GM12864 (cell line): ENCODE measurements around the gene PPP1R26.
A peak's percentile ranks its signal among the peaks of the same experiment; 100 is the strongest.

Source experiments
- DNase-seq: peaks from one replicate; pipeline ENCODE4 v3.0.0-alpha.2; 2011; ENCODE audit warnings: low read depth
- H3K4me3 ChIP-seq: 2 replicates; pipeline ENCODE4 v1.5.1; 2011; ENCODE audit warnings: mild to moderate bottlenecking, low read depth, low read length, control low read depth
- TF ChIP-seq, protein P1 (sequence below): IDR thresholded peaks from 2 replicates; pipeline ENCODE4 v1.5.1; 2011; ENCODE audit warnings: low read depth, mild to moderate bottlenecking, moderate library complexity, low read length, control low read depth, inconsistent platforms; ENCODE audit errors: missing control alignments

Gene PPP1R26

DNA sequence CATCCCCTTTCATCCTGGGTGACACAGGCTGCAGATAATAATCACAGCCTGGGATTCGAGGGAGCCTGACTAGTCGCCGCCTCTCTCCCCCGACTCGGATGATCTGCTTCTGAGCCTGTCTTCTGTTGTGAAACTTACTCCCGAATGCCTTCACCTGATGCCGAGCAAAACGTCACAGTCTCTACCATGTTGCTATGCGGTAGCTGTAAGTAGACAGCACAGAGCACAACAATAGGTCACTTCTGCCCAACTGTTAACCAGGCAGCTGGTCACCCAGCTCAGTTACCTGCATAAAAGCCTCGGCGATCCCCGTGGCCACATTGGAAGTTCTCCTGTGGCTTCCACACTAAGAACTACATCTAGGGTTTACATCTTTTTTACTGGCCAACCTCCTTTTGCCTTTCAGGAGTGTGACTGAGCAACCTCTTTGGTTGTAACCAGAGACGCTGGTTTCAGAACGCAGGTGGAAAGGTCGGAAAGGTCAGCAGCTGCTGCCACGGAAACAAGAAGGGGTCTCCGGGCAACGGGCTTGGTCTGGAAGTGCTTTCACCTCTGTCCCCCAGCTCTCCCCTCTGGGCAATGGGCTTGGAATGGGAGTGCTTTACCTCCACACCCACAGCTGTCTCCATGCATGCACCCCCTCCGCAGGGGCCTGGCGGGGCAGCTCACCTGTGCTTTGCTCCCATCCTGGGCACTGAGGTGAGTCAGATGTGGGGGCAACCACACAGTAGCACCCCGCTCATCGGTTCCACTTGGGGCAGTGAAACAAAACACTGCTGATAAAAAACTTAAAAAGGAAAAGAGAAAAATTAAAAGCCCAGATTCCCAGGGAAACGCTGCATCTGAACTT, 7.6 kb upstream of the PPP1R26 start:
- TF ChIP-seq, protein P1, sequence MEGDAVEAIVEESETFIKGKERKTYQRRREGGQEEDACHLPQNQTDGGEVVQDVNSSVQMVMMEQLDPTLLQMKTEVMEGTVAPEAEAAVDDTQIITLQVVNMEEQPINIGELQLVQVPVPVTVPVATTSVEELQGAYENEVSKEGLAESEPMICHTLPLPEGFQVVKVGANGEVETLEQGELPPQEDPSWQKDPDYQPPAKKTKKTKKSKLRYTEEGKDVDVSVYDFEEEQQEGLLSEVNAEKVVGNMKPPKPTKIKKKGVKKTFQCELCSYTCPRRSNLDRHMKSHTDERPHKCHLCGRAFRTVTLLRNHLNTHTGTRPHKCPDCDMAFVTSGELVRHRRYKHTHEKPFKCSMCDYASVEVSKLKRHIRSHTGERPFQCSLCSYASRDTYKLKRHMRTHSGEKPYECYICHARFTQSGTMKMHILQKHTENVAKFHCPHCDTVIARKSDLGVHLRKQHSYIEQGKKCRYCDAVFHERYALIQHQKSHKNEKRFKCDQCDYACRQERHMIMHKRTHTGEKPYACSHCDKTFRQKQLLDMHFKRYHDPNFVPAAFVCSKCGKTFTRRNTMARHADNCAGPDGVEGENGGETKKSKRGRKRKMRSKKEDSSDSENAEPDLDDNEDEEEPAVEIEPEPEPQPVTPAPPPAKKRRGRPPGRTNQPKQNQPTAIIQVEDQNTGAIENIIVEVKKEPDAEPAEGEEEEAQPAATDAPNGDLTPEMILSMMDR = no peak
- no peak for DNase-seq
- no peak overlapping the region for H3K4me3 ChIP-seq

DNA sequence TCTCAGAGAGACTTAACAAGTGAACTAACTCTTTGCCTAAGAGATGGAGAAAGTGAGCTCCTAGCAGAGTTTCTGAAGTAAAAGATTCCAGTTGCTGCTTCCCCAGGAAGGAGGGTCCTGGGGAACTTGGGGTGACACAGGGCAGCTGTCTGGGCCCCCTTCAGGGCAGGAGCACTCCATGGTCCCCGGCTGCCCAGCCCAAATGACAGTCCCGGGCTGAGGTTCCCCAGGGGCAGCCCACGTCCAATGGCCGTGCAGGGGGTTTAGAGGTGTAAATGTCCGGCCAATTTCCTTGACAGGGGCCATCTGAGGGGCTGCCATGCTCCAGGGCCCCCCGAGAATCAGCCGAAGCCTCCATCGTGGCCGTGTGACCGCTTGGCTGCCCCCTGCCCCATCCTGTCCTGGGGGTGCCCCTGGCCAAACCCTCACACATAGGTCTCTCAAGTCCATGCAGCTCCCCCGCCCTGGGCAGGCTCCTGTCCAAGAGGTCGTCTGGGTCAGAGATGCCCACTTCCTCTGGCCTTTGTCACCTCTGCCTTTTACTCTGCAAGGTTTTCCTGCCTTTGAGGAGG, 5.5 kb upstream of the PPP1R26 start:
- DNase-seq = no peak
- TF ChIP-seq, protein P1 = no peak
- H3K4me3 ChIP-seq = no peak overlapping the region

DNA sequence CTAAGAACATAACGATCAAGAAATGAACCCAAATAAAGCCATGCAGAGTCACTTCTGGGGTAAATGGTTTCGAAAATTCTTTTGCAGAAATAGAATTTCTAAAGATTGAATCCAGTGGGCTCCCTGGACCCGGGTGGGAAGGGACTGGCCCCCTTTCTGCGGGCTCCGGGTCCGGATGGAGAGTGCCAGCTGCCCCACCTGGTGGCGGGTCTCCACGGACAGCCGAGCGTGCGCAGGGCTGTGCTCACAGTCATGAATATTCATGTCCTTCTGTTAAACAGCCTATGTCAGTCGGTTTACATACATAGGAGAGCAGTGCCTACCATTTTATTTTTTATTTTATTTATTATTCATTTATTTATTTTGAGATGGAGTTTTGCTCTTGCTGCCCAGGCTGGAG, 4.7 kb upstream of the PPP1R26 start:
- no peak for DNase-seq
- no peak overlapping the region for H3K4me3 ChIP-seq
- TF ChIP-seq, protein P1 = peak; percentile 37

DNA sequence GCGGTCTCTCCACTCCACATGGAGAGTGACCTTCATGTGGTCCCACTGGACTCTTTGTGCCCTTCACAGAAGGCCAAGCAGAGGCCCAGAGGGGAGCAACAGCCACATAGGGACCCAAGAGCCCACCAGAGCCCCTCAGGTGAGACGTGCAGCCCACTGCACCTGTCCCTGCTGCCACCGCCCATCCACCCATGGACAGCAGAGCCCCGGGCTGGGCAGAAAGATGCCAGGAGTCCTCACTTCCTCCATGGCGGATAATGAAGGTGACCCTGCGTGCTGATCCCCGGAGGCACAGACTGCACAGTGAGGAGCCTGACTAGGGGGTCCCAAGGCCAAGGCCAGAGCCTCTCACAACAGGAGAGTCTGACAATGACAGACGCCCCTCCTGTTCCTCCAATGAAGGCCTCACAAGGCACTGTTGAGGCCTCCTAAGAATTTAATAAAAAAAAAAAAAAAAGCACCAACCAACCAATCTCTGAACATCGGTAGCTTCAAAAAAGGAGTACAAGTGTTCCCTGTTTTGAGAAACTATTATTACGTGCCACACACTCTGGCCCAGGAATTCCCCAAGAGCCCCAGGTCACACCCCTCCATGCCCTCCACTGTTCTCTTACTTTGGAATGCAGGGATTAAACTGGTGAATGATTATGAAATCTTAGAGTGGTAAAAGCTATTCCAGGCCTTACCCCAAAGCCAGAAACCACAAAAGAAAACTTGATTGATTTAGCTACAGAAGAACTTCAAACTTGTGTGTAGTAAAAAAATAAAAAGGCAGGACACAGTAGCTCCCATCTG, 2.8 kb upstream of the PPP1R26 start:
- H3K4me3 ChIP-seq = no peak overlapping the region
- TF ChIP-seq, protein P1 = no peak
- no peak for DNase-seq

DNA sequence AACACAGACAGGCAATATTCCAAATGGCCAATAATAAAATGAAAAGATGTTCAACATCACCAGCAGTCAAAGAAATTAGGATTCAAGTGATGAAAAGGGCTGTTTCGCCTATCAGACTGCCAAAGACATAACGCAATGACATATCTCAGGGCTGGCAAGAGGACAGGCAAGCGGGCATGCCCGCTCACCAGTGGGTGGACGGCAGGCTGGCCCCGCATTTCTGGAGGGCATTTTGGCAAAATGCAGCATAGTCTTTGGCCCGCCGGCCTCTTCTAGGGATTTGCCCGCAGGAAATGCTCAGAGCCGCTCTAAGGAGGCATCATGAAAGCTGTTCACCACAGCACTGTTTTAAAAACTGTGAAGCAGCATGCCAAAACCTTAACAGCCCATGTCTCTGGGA, 1.4 kb upstream of the PPP1R26 start:
- TF ChIP-seq, protein P1 = no peak
- no peak overlapping the region for H3K4me3 ChIP-seq
- no peak for DNase-seq

DNA sequence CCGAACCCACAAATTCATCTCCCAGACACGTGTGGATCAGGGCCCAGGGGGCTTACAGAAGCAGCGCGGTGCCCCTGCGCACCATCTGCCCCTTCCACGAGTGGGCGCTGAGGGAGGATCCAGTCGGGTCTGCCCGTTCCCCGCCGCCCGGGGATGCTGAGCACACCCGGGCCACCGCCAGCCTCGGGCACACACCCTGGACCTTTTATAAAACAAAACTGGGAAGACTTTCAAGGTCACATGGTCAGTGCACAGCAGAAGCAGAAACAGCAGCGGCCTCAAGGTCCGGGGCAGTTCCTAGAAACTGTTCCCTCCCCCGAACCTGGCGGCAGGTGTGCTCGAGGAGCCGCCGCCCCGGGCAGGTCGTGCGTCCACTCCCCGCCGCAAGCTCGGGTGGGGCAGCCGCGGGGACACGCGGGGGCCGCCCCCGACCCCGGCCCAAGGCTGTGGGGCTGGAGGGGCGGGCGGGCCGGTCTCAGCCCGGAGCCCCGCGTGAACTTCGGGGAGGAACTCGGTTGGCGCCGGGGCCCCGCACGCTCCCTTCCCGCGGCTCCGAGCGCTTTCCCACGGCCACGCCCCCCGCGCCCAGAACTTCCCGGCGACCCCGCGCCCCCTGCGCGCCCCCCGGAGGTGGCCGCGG, 633 bp upstream of the PPP1R26 start:
- TF ChIP-seq, protein P1 = no peak
- DNase-seq = no peak
- no peak overlapping the region for H3K4me3 ChIP-seq
